Middle frontal gyrus (tissue), 1 donor: ENCODE results near the gene SLC25A21.
"Not testable (repeated sequence)": the region's sequence is repeated elsewhere in the genome, so short reads cannot be mapped to it uniquely, and the experiment has no call there.

ENCODE experiments used
- DNase-seq: peaks from one replicate; pipeline ENCODE4 v3.0.0-alpha.2; 2015; ENCODE audit warnings: low spot score; ENCODE audit errors: extremely low spot score

Gene SLC25A21

GRCh38 chr14:36723530-36723929, 448.9 kb downstream of the SLC25A21 start:
- DNase-seq, result no peak

- no peak for DNase-seq
Measured at GRCh38 chr14:36721877-36722276, 450.5 kb downstream of the SLC25A21 start.

GRCh38 chr14:36720657-36721056, 451.7 kb downstream of the SLC25A21 start:
- no peak for DNase-seq

- no peak for DNase-seq
Measured at GRCh38 chr14:36719823-36720222, 452.6 kb downstream of the SLC25A21 start.

- no peak for DNase-seq
Measured at GRCh38 chr14:36718216-36718615, 454.2 kb downstream of the SLC25A21 start.

GRCh38 chr14:36717363-36717762, 455.0 kb downstream of the SLC25A21 start:
- DNase-seq, result no peak

GRCh38 chr14:36716614-36717184, 455.7 kb downstream of the SLC25A21 start:
- no peak for DNase-seq

- no peak for DNase-seq
Measured at GRCh38 chr14:36713960-36714703, 458.3 kb downstream of the SLC25A21 start.

GRCh38 chr14:36707570-36707969, 464.8 kb downstream of the SLC25A21 start:
- no peak for DNase-seq

- no peak for DNase-seq
Measured at GRCh38 chr14:36702474-36702873, 469.9 kb downstream of the SLC25A21 start.

GRCh38 chr14:36701132-36701531, 471.3 kb downstream of the SLC25A21 start:
- DNase-seq, result no peak

GRCh38 chr14:36700651-36701050, 471.8 kb downstream of the SLC25A21 start:
- DNase-seq, result no peak

GRCh38 chr14:36699420-36699819, 473.0 kb downstream of the SLC25A21 start:
- not testable (repeated sequence) for DNase-seq

- DNase-seq, result no peak
Measured at GRCh38 chr14:36690311-36691040, 481.9 kb downstream of the SLC25A21 start.

GRCh38 chr14:36684946-36685345, 487.5 kb downstream of the SLC25A21 start:
- DNase-seq, result no peak

GRCh38 chr14:36683083-36683724, 489.2 kb downstream of the SLC25A21 start:
- no peak for DNase-seq

- DNase-seq, result no peak
Measured at GRCh38 chr14:36682338-36682737, 490.1 kb downstream of the SLC25A21 start.

- no peak for DNase-seq
Measured at GRCh38 chr14:36676236-36676635, 496.2 kb downstream of the SLC25A21 start.

GRCh38 chr14:36675581-36675980, 496.8 kb downstream of the SLC25A21 start:
- no peak for DNase-seq

- DNase-seq, result no peak
Measured at GRCh38 chr14:36674659-36675058, 497.7 kb downstream of the SLC25A21 start.

- no peak for DNase-seq
Measured at GRCh38 chr14:36672095-36672494, 500.3 kb downstream of the SLC25A21 start.

- DNase-seq, result no peak
Measured at GRCh38 chr14:36671149-36671548, 501.3 kb downstream of the SLC25A21 start.
